G401 (cell line): Measurements from ENCODE around the gene MDH2. TPM values are rescaled to one million over a fixed set of nuclear protein-coding genes. Genes with fewer than 3 reads are reported as not detected.
"Not testable (repeated sequence)": the region's sequence is repeated elsewhere in the genome, so short reads cannot be mapped to it uniquely, and the experiment has no call there.

Source experiments
- DNase-seq: peaks from one replicate; pipeline ENCODE4 v3.0.0-alpha.2; 2015; ENCODE audit warnings: low spot score
- in situ Hi-C: cut with HindIII; loops from 2 replicates; pipeline ENCODE4 v1.10.0; 2016; ENCODE audit warnings: low sequenced_read_pairs, mixed read lengths
- total RNA-seq: library from RNA; depleted of rRNA; stranded (reverse); fragments of >200 nt; shearing (Covaris generic); gene quantifications from 2 replicates; pipeline ENCODE4 v1.2.3, GENCODE V29; 2014; rRNA removed

The MDH2 gene
- total RNA-seq = 190 and 192 TPM in 2 replicates

- peak; percentile 96 for DNase-seq
- in situ Hi-C loops = no loop called here
Measured at GRCh38 chr7:76047811-76048667, at the start of gene MDH2, which contains the start of gene STYXL1. TSS of gene MDH2 (plus strand) at chr7:76048106. CDS start at chr7:76048161, 55 bp downstream. TSS of gene STYXL1 (minus strand) at chr7:76048000. CDS start at chr7:76030523, 17,477 bp downstream.

DNA sequence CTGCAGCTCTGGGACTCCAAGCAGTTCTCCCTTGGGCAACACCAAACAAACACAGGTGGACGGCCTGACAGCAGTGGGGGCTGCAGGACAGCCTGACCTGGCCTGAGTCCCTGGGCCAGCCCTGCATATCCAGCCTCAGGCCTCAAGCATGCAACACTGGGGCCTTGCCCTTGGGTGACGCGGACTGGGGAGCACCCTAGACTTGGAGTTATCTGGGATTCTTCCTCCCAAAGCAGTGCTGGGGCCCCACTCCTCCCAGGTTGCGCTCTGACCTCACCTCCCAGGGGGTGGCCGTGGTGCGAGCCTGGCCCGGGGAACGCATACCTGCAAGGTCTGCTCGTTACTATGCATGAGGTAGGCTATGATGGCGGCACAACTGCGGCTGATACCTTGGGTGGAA lies 47.3 kb upstream of the MDH2 start:
- in situ Hi-C loops = no loop called here
- DNase-seq = no peak

- in situ Hi-C loops = no loop called here
- no peak for DNase-seq
Measured at GRCh38 chr7:76002139-76002538, 45.8 kb upstream of the MDH2 start.

GRCh38 chr7:76002822-76003221 lies 45.1 kb upstream of the MDH2 start:
- in situ Hi-C loops = no loop called here
- no peak for DNase-seq

- in situ Hi-C loops = no loop called here
- no peak for DNase-seq
Measured at GRCh38 chr7:76003351-76003750, 44.6 kb upstream of the MDH2 start.

- in situ Hi-C loops = not testable (repeated sequence)
Measured at GRCh38 chr7:76005004-76005403, 42.9 kb upstream of the MDH2 start.

DNA sequence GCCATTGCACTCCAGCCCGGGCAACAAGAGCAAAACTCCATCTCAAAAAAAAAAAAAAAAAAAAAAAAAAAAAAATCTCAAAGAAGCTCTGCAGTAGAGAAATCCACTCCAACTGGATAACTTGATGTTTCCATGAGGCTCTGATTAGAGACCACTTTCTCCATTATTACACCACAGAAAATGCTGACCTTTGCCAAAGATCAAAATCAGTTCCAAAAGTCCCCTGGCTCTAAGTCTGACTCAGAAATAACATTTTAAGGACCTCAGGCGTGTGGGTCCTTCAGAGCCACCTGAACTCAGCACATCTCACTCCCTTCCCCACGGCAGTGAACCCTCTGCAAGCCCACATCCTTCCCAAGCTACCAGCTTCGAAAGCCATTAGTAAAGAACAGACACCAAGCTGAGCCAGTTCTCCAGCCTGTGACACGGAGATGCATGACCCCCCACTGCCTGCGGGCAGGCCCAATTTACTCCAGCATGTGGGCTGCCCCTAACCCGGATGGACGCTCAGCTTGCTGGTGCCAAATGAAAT lies 39.7 kb upstream of the MDH2 start:
- in situ Hi-C loops = no loop called here

More at GRCh38 chr7:76005004-76005403, 42.9 kb upstream of the MDH2 start:
- not testable (repeated sequence) for DNase-seq

DNA sequence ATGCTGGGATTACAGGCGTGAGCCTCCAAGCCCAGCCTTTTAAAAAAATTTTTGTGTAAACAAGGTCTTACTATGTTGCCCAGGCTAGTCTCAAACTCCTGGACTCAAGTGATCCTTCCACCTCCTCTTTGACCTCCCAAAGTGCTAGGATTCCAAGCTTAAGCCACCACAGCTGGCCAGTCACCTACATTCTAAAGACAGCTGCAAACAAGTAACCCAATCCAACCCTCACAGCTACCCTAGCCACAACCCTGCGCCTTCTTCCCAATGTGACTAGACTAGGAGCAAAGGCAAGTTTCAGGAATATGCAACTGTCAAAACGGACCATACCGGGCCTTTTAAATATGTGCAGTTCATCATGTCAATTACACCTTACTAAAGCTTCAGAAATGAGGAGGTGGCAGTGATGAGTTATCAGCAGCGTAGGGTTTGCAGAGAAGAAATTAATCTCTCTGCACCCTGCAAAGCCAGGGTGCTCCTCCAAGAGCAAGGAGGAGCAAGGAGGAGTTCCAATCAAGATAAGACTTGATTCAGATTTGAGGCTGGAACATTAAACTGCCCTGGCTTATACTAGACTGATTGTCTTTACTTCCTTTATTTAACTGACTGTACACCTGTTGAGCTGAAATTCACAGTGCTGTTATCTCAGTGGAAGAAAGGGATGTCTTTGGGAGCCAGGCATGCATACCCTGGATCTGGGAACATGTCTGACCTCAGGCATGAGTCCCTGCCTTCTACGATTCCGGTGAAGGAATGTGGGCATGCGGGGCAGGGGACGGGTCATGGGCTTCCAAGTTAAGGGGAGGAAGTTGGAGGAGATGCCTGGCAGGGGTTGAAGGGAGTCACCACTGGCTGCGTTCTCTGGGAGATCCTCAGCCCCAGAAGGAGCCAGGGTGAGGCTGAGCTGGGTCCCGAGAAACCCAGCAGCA lies 38.0 kb upstream of the MDH2 start:
- in situ Hi-C loops = no loop called here
- DNase-seq = no peak

More for the DNA sequence above, 39.7 kb upstream of the MDH2 start:
- DNase-seq = no peak

GRCh38 chr7:76011442-76011861 lies 36.5 kb upstream of the MDH2 start:
- DNase-seq = no peak
- in situ Hi-C loops = no loop called here

DNA sequence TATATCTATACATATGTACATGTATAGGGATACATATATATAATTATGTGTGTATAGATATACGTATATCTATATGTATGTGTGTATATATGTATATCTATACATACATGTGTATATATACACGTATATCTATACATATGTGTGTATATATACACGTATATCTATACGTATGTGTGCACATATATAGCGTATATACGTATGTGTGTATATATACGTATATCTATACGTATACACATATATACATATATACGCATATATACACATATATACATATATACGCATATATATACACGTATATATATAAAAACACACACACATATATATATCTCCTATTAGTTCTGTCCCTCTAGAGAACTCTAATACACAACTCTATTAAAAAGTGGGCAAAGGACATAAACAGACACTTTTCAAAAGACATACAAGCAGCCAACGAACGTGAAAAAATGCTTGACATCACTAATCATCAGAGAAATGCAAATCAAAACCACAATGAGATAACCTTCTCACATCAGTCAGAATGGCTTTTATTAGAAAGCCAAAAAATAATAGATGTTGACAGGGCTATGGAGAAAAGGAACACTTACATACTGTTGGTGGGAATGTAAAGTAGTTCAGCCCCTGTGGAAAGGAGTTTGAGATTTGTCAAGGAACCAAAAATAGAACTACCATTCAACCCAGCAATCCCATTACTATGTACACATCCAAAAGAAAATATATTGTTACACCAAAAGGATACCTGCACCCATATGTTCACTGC lies 31.5 kb upstream of the MDH2 start:
- in situ Hi-C loops = no loop called here
- no peak for DNase-seq

GRCh38 chr7:76018520-76018919 lies 29.4 kb upstream of the MDH2 start:
- DNase-seq, in situ Hi-C loops: not testable (repeated sequence)

GRCh38 chr7:76020031-76020714 lies 27.7 kb upstream of the MDH2 start:
- in situ Hi-C loops = no loop called here
- peak; percentile 69 for DNase-seq

DNA sequence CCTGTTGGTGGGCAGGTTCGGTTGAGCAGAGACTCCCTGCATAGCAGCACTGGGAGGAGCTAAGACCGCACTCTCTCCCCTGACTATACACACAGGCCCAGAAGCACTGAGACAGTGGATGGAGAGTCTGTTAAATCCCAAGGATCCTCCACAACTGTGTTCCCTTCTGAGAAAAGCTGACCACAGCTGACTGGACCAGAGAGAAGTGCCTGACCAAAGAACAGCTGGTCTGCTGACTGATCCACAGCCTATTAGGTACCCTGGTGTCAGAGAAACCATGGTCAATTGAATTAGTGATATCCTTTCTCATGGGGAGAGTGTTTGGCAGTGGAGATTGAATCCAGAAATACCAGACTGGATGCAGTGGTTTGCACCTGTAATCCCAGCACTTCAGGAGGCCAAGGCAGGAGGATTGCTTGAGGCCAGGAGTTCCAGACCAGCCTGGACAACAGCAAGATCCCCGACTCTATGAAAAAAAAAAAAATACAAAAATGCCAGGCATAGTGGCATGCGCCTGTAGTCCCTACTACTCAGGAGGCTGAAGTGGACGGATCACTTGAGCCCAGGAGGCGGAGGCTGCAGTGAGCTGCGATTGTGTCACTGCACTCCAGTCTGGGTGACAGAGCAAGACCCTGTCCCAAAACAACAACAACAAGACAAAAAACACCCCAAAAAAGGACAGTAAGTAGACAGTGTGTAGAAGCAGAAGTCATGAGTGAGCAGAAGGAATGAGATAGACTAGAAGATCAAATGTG lies 25.7 kb upstream of the MDH2 start:
- in situ Hi-C loops = no loop called here
- DNase-seq = no peak

- in situ Hi-C loops = no loop called here
Measured at GRCh38 chr7:76023002-76023401, 24.9 kb upstream of the MDH2 start.

DNA sequence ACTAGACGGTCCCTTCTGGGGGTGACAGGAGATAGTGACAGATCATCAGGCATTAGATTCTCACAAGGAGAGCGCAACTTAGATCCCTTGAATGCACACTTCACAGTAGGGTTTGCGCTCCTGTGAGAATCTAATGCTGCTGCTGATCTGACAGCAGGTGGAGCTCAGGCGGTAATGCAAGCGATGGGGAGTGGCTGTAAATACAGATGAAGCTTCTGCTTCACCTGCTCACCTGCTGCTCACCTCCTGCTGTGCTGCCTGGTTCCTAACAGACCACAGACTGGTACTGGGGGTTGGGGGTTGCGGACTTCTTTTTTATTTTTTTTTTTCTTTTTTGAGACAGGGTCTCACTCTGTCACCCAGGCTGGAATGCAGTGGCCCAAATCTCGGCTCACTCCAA lies 18.2 kb upstream of the MDH2 start:
- DNase-seq, in situ Hi-C loops: not testable (repeated sequence)

More at GRCh38 chr7:76023002-76023401, 24.9 kb upstream of the MDH2 start:
- no peak for DNase-seq

DNA sequence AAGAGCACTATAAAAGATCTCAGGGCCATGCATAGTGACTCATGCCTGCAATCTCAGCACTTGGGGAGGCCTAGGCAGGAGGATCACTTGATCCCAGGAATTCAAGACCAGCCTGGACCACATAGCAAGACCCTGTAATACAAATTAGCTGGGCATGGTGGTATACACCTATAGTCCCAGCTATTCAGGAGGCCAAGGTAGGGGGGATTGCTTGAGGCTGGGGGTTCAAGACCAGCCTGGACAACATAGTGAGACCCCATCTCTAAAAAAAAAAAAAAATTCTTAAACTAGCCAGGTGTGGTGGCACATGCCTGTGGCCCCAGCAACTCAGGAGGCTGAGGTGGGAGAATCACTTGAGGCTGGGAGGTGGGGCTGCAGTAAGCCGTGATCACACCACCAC lies 15.9 kb upstream of the MDH2 start:
- no peak for DNase-seq
- in situ Hi-C loops = no loop called here

DNA sequence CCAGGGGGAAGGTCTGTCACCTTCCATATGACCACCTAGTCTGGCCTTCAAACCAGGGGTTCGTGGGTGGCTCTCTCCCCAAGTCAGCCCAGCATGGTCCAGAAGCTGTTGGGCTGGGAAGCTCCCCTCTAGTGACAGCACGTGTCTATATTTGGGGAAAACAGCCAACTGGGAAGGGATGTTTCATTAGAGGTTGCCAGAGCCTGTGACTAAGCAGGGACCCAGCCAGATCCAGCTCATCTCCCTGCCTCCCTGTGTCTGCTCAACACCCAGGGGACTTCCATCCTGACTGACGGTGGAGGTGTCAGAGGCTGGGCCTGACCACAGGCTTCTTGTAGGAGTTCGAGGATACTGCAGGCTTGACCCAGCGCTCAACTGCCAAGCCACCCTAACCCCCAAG lies 10.6 kb upstream of the MDH2 start:
- in situ Hi-C loops = no loop called here
- no peak for DNase-seq

GRCh38 chr7:76040126-76040525 lies 7.8 kb upstream of the MDH2 start:
- in situ Hi-C loops = no loop called here
- no peak for DNase-seq
